GM18909 (cell line): ENCODE measurements around the gene ZNF322.

Experiments used
- ATAC-seq: cut with Tn5 transposase; IDR thresholded peaks from one replicate; pipeline ENCODE4 v1.9.1; 2021; ENCODE audit warnings: mild to moderate bottlenecking; ENCODE audit not compliant: unreplicated experiment, poor library complexity

ZNF322 gene

GRCh38 chr6:26593278-26594130 lies 66.0 kb downstream of the ZNF322 start:
- no peak for ATAC-seq

- no peak for ATAC-seq
Observed at GRCh38 chr6:26592649-26593048, 66.9 kb downstream of the ZNF322 start.

GRCh38 chr6:26588965-26589364 lies 70.6 kb downstream of the ZNF322 start:
- ATAC-seq = no peak
